HG03354 (cell line): ENCODE measurements around the gene ADAT3.

Experiments used
- ATAC-seq: cut with Tn5 transposase; IDR thresholded peaks from one replicate; pipeline ENCODE4 v1.9.1; 2021; ENCODE audit warnings: mild to moderate bottlenecking; ENCODE audit not compliant: unreplicated experiment, poor library complexity, severe bottlenecking

Gene ADAT3

GRCh38 chr19:1905110-1905862, at the start of gene ADAT3, which contains the start of gene SCAMP4:
Gene ADAT3, plus strand, starts transcription at chr19:1905399. Its CDS starts 6,649 bp downstream, at chr19:1912048.
Gene SCAMP4, plus strand, starts transcription at chr19:1905399. Its CDS starts 9,621 bp downstream, at chr19:1915020.
- peak; percentile 83 for ATAC-seq

- no peak for ATAC-seq
Measured at GRCh38 chr19:1855828-1856255, 49.4 kb upstream of the ADAT3 start.

- no peak for ATAC-seq
Measured at GRCh38 chr19:1856345-1856697, 48.9 kb upstream of the ADAT3 start.

GRCh38 chr19:1856698-1857603, 48.2 kb upstream of the ADAT3 start:
- no peak for ATAC-seq

- ATAC-seq, result no peak
Measured at GRCh38 chr19:1857648-1858326, 47.4 kb upstream of the ADAT3 start.

GRCh38 chr19:1858412-1859081, 46.7 kb upstream of the ADAT3 start:
- no peak for ATAC-seq

- ATAC-seq, result no peak
Measured at GRCh38 chr19:1859331-1859781, 45.8 kb upstream of the ADAT3 start.

- no peak for ATAC-seq
Measured at GRCh38 chr19:1860042-1860775, 45.0 kb upstream of the ADAT3 start.

GRCh38 chr19:1860821-1861598, 44.2 kb upstream of the ADAT3 start:
- ATAC-seq, result no peak

- ATAC-seq, result no peak
Measured at GRCh38 chr19:1861599-1862031, 43.6 kb upstream of the ADAT3 start.

GRCh38 chr19:1862068-1862423, 43.2 kb upstream of the ADAT3 start:
- ATAC-seq, result no peak

- peak; percentile 19 for ATAC-seq
Measured at GRCh38 chr19:1862424-1863327, 42.5 kb upstream of the ADAT3 start.

- no peak for ATAC-seq
Measured at GRCh38 chr19:1863328-1863637, 41.9 kb upstream of the ADAT3 start, which contains the start of gene KLF16. Gene KLF16, minus strand, starts transcription at chr19:1863579. Its CDS starts 82 bp downstream, at chr19:1863497.

- ATAC-seq, result peak; percentile 58
Measured at GRCh38 chr19:1863638-1864479, 41.3 kb upstream of the ADAT3 start.

GRCh38 chr19:1864480-1865171, 40.6 kb upstream of the ADAT3 start:
- peak; percentile 34 for ATAC-seq
